ENCODE data around the gene PDE7B. TPM values are rescaled to one million over a fixed set of nuclear protein-coding genes. Genes with fewer than 3 reads are reported as not detected.

The PDE7B gene
- total and polyA plus RNA-seq, 8 donors = 0.29 to 73.2 (median 5.0) TPM

- Histone ChIP-seq H3K4me1 (peaks cover 0 to 33% (median 13%) of the 10 kb centered on the region in 4 donors), H3K27me3 (no peaks in the 10 kb centered on the region), H3K27ac (no peak overlapping the region), H3K4me3 (no peak overlapping the region), H3K9me3 (no peaks in the 10 kb centered on the region), H3K36me3 (no peaks in the 10 kb centered on the region)
- intact Hi-C loops (cut with DNase I; ENCODE audit: low total_unique reads) = no loop called here
- TF ChIP-seq CTCF (IDR thresholded peaks at IDR 0.05) (no peak), POLR2AphosphoS5 (IDR thresholded peaks at IDR 0.05) (no peak), EP300 (IDR thresholded peaks at IDR 0.05) (no peak), POLR2A (IDR thresholded peaks at IDR 0.05) (no peak)
- DNase-seq = no peak
- 50 to 77% (median 66%) methylated on average over 2 of the region's 2 CpGs for whole genome bisulfite sequencing, 5 donors
These were observed 59.5 kb downstream of the PDE7B start for GRCh38 chr6:135910790-135911618.

- Histone ChIP-seq H3K27me3 (no peaks in the 10 kb centered on the region), H3K4me3 (no peak overlapping the region), H3K4me1 (peaks cover 0 to 23% (median 8%) of the 10 kb centered on the region in 4 donors), H3K36me3 (no peaks in the 10 kb centered on the region), H3K27ac (no peak overlapping the region), H3K9me3 (no peaks in the 10 kb centered on the region)
- intact Hi-C loops (cut with DNase I; ENCODE audit: low total_unique reads) = no loop called here
- DNase-seq = no peak
- TF ChIP-seq EP300 (IDR thresholded peaks at IDR 0.05) = no peak
- TF ChIP-seq POLR2A (IDR thresholded peaks at IDR 0.05) = no peak
- TF ChIP-seq CTCF (IDR thresholded peaks at IDR 0.05) = no peak
- no peak for TF ChIP-seq POLR2AphosphoS5 (IDR thresholded peaks at IDR 0.05)
- whole genome bisulfite sequencing, 5 donors = 77 to 91% (median 86%) methylated on average over 2 of the region's 2 CpGs
These were observed 62.3 kb downstream of the PDE7B start for GRCh38 chr6:135913785-135914184.

GRCh38 chr6:135919026-135919425 lies 67.5 kb downstream of the PDE7B start:
- WGBS, 5 donors = 78 to 86% (median 79%) methylated on average over 4 of the region's 4 CpGs
- DNase-seq = no peak
- no peaks in the 10 kb centered on the region for H3K36me3 ChIP-seq
- no peak overlapping the region for H3K27ac ChIP-seq
- intact Hi-C loops (cut with DNase I; ENCODE audit: low total_unique reads) = no loop called here
- H3K9me3 ChIP-seq = no peaks in the 10 kb centered on the region
- H3K27me3 ChIP-seq = no peaks in the 10 kb centered on the region
- H3K4me1 ChIP-seq = peaks cover 0 to 22% (median 6%) of the 10 kb centered on the region in 4 donors
- H3K4me3 ChIP-seq = no peak overlapping the region
- TF ChIP-seq POLR2A (IDR thresholded peaks at IDR 0.05) = no peak
- TF ChIP-seq CTCF (IDR thresholded peaks at IDR 0.05) = no peak
- no peak for TF ChIP-seq POLR2AphosphoS5 (IDR thresholded peaks at IDR 0.05)
- no peak for TF ChIP-seq EP300 (IDR thresholded peaks at IDR 0.05)

- peak overlapping the region in 2 of 5 donors; percentile 17 to 66 for H3K27ac ChIP-seq
- WGBS, 5 donors = 86 to 95% (median 88%) methylated on average over 7 of the region's 7 CpGs
These were observed 69.2 kb downstream of the PDE7B start for GRCh38 chr6:135920689-135921088.

More at GRCh38 chr6:135920689-135921088, 69.2 kb downstream of the PDE7B start:
- no peak for TF ChIP-seq CTCF (IDR thresholded peaks at IDR 0.05)
- TF ChIP-seq EP300 (IDR thresholded peaks at IDR 0.05) = no peak
- TF ChIP-seq POLR2AphosphoS5 (IDR thresholded peaks at IDR 0.05) = no peak
- TF ChIP-seq POLR2A (IDR thresholded peaks at IDR 0.05) = no peak
- Histone ChIP-seq H3K27me3 (no peaks in the 10 kb centered on the region), H3K36me3 (no peaks in the 10 kb centered on the region), H3K9me3 (no peaks in the 10 kb centered on the region), H3K4me1 (peaks cover 0 to 22% (median 6%) of the 10 kb centered on the region in 4 donors), H3K4me3 (no peak overlapping the region)
- intact Hi-C loops (cut with DNase I; ENCODE audit: low total_unique reads) = no loop called here
- DNase-seq = no peak
